H9 (cell line): ENCODE results near the gene PSMG2. TPM values are rescaled to one million over a fixed set of nuclear protein-coding genes. Genes with fewer than 3 reads are reported as not detected.

Experiments
- DNase-seq: peaks from one replicate; pipeline ENCODE4 v3.0.0-alpha.2; 2017
- H2AFZ ChIP-seq: one replicate; pipeline ENCODE4 v1.6.1; 2013; ENCODE audit warnings: mild to moderate bottlenecking, low read length, control low read depth, moderate library complexity
- H2AK5ac ChIP-seq: 2 replicates; pipeline ENCODE4 v1.6.1; 2013; ENCODE audit warnings: low read length, control low read depth, mixed read lengths; ENCODE audit not compliant: insufficient read length
- H2BK120ac ChIP-seq: one replicate; pipeline ENCODE4 v1.6.1; 2013; ENCODE audit warnings: low read depth, mild to moderate bottlenecking, low read length, control low read depth, inconsistent platforms; ENCODE audit not compliant: poor library complexity, severe bottlenecking
- H2BK12ac ChIP-seq: 2 replicates; pipeline ENCODE4 v1.6.1; 2013; ENCODE audit warnings: low read length, control low read depth, mixed read lengths, low read depth; ENCODE audit not compliant: insufficient read length
- H2BK15ac ChIP-seq: 2 replicates; pipeline ENCODE4 v1.6.1; 2013; ENCODE audit warnings: low read depth, low read length, control low read depth
- H2BK20ac ChIP-seq: one replicate; pipeline ENCODE4 v1.6.1; 2013; ENCODE audit warnings: low read depth, mild to moderate bottlenecking, low read length, control low read depth, inconsistent platforms; ENCODE audit not compliant: poor library complexity, severe bottlenecking
- H2BK5ac ChIP-seq: 2 replicates; pipeline ENCODE4 v1.6.1; 2013; ENCODE audit warnings: low read length, control low read depth, mixed read lengths; ENCODE audit not compliant: insufficient read length
- H3K14ac ChIP-seq: 2 replicates; pipeline ENCODE4 v1.6.1; 2013; ENCODE audit warnings: low read length, control low read depth; ENCODE audit not compliant: insufficient read depth
- H3K18ac ChIP-seq: 2 replicates; pipeline ENCODE4 v1.6.1; 2013; ENCODE audit warnings: low read depth, mild to moderate bottlenecking, mixed read lengths, low read length, control low read depth; ENCODE audit not compliant: insufficient read length
- H3K23ac ChIP-seq: 2 replicates; pipeline ENCODE4 v1.6.1; 2013; ENCODE audit warnings: low read length, control low read depth, mixed read lengths, low read depth; ENCODE audit not compliant: insufficient read length
- H3K23me2 ChIP-seq: 2 replicates; pipeline ENCODE4 v1.6.1; 2013; ENCODE audit warnings: low read depth, mild to moderate bottlenecking, mixed read lengths, low read length, control low read depth; ENCODE audit not compliant: insufficient read length, poor library complexity, severe bottlenecking
- H3K27ac ChIP-seq: 2 replicates; pipeline ENCODE4 v1.5.1; 2013; ENCODE audit warnings: low read length, control low read depth, mixed read lengths, low read depth; ENCODE audit not compliant: insufficient read length
- H3K27me3 ChIP-seq: 2 replicates; pipeline ENCODE4 v1.6.1; 2013; ENCODE audit warnings: low read length, control low read depth, inconsistent platforms; ENCODE audit not compliant: insufficient read depth
- H3K4ac ChIP-seq: 2 replicates; pipeline ENCODE4 v1.6.1; 2013; ENCODE audit warnings: low read depth, mild to moderate bottlenecking, control low read depth, inconsistent platforms, low read length, moderate library complexity
- H3K4me1 ChIP-seq: 2 replicates; pipeline ENCODE4 v1.6.1; 2013; ENCODE audit warnings: low read length, control low read depth, inconsistent platforms; ENCODE audit not compliant: insufficient read depth
- H3K4me2 ChIP-seq: 2 replicates; pipeline ENCODE4 v1.6.1; 2013; ENCODE audit warnings: low read length, control low read depth, mixed read lengths; ENCODE audit not compliant: insufficient read length, insufficient read depth
- H3K56ac ChIP-seq: 2 replicates; pipeline ENCODE4 v1.6.1; 2013; ENCODE audit warnings: low read depth, mild to moderate bottlenecking, mixed read lengths, low read length, control low read depth; ENCODE audit not compliant: insufficient read length
- H3K79me1 ChIP-seq: 2 replicates; pipeline ENCODE4 v1.6.1; 2013; ENCODE audit warnings: low read depth, mild to moderate bottlenecking, moderate library complexity, low read length, control low read depth, inconsistent platforms; ENCODE audit not compliant: insufficient read depth, poor library complexity, severe bottlenecking
- H3K79me2 ChIP-seq: 2 replicates; pipeline ENCODE4 v1.6.1; 2013; ENCODE audit warnings: low read length, control low read depth, inconsistent platforms; ENCODE audit not compliant: insufficient read depth
- H3K9ac ChIP-seq: 2 replicates; pipeline ENCODE4 v1.6.1; 2013; ENCODE audit warnings: low read length, control low read depth, mixed read lengths; ENCODE audit not compliant: insufficient read length; ENCODE audit errors: extremely low read depth
- H3K9me3 ChIP-seq: one replicate; pipeline ENCODE4 v1.6.1; 2013; ENCODE audit warnings: low read depth, low read length, inconsistent platforms; ENCODE audit not compliant: control insufficient read depth
- H3T11ph ChIP-seq: one replicate; pipeline ENCODE4 v1.6.1; 2013; ENCODE audit warnings: mild to moderate bottlenecking, low read length, control low read depth, inconsistent platforms
- H4K20me1 ChIP-seq: one replicate; pipeline ENCODE4 v1.6.1; 2013; ENCODE audit not compliant: control insufficient read depth, insufficient read length, insufficient read depth
- H4K5ac ChIP-seq: 2 replicates; pipeline ENCODE4 v1.6.1; 2013; ENCODE audit warnings: low read depth, mild to moderate bottlenecking, mixed read lengths, low read length, control low read depth; ENCODE audit not compliant: insufficient read length
- H4K8ac ChIP-seq: replicated peaks from 2 replicates; pipeline ENCODE4 v1.6.1; 2013; ENCODE audit warnings: low read length, control low read depth, mixed read lengths, low read depth; ENCODE audit not compliant: insufficient read length
- H4K91ac ChIP-seq: 2 replicates; pipeline ENCODE4 v1.6.1; 2013; ENCODE audit warnings: low read depth, mild to moderate bottlenecking, moderate library complexity, mixed read lengths, low read length, control low read depth; ENCODE audit not compliant: insufficient read length
- H3K27ac Mint-ChIP-seq, 3 experiments: 2 replicates in 2 of 3; 3 replicates in 1 of 3; pipeline ENCODE4 v1.8.0; 2020 to 2021; ENCODE audit warnings: mixed read lengths in 3 of 3, mild to moderate bottlenecking in 1 of 3, moderate library complexity in 1 of 3
- H3K27me3 Mint-ChIP-seq: 2 replicates; pipeline ENCODE4 v1.8.0; 2021; ENCODE audit warnings: low read depth, mild to moderate bottlenecking, moderate library complexity, mixed read lengths
- H3K36me3 Mint-ChIP-seq, 3 experiments: 2 replicates in 2 of 3; 3 replicates in 1 of 3; pipeline ENCODE4 v1.8.0; 2020 to 2021; ENCODE audit warnings: low read depth in 3 of 3, mixed read lengths in 3 of 3; ENCODE audit not compliant: insufficient read depth in 1 of 3
- H3K4me1 Mint-ChIP-seq, 2 experiments: 2 replicates each; pipeline ENCODE4 v1.8.0; 2020; ENCODE audit warnings: mixed read lengths in 2 of 2
- H3K4me3 Mint-ChIP-seq, 2 experiments: 2 replicates in 1 of 2; 3 replicates in 1 of 2; pipeline ENCODE4 v1.8.0; 2020 to 2021; ENCODE audit warnings: mild to moderate bottlenecking in 2 of 2, mixed read lengths in 2 of 2, moderate library complexity in 1 of 2
- H3K9me3 Mint-ChIP-seq, 2 experiments: 2 replicates in 1 of 2; 3 replicates in 1 of 2; pipeline ENCODE4 v1.8.0; 2020; ENCODE audit warnings: mild to moderate bottlenecking in 2 of 2, mixed read lengths in 2 of 2, moderate library complexity in 1 of 2
- CTCF ChIP-seq: fragments of 200-600 bp; sonication (generic); conservative IDR thresholded peaks from 3 replicates; pipeline ENCODE4 v1.8.0; 2021; ENCODE audit warnings: antibody characterized with exemption, mild to moderate bottlenecking
- WGBS: extraction: QIAGEN DNeasy Blood & Tissue Kit; methylation state at CpG from one replicate; pipeline ENCODE4 v1.1.7; 2013; ENCODE audit warnings: missing lambda C conversion rate, low lambda C conversion rate, mixed read lengths; ENCODE audit not compliant: insufficient read length; ENCODE audit errors: extremely low coverage; 5-methylcytosine and 5-hydroxymethylcytosine counted together
- total RNA-seq: library from RNA; stranded (reverse); gene quantifications from 2 replicates; pipeline ENCODE4 v1.2.1, GENCODE V29; 2021

The PSMG2 gene
- total RNA-seq, 1 experiment from 2014 or later, result 72.2 TPM

DNA sequence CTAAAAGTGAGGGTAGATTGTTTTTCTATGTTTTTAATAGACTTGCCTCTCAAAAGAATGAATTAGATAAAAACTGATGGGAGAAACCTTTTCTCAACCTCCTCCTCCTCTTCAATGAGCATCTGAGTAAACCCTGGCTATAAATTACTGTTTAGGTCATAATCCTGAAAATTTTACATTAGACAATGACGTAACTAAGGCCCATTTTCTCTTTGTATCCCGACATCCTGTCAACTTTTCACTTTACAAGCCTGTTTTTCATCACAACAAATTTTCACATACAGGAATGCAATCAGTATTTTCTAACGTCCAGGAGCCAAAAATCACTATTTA lies 46.3 kb upstream of the PSMG2 start:
- no peak overlapping the region for H2AFZ ChIP-seq

More for the DNA sequence above, 46.3 kb upstream of the PSMG2 start:
- Histone ChIP-seq H4K20me1 (no peaks in the 10 kb centered on the region), H4K5ac (no peak overlapping the region), H3K79me2 (no peaks in the 10 kb centered on the region), H3K4me1 (no peaks in the 10 kb centered on the region), H2BK20ac (no peak overlapping the region), H3K18ac (no peak overlapping the region), H2BK12ac (no peak overlapping the region), H3K9ac (no peak overlapping the region), H3K27ac (no peak overlapping the region), H3K4ac (no peak overlapping the region), H3K27me3 (no peaks in the 10 kb centered on the region), H3K14ac (no peak overlapping the region), H4K91ac (no peak overlapping the region), H3K4me2 (peak overlapping the region; percentile 54), H2BK120ac (no peak overlapping the region), H3K23ac (no peak overlapping the region), H3K79me1 (no peaks in the 10 kb centered on the region), H2BK5ac (no peak overlapping the region), H2AK5ac (no peak overlapping the region), H3K56ac (no peak overlapping the region), H3K23me2 (peaks cover 11% of the 10 kb centered on the region), H2BK15ac (no peak overlapping the region), H3K9me3 (no peaks in the 10 kb centered on the region), H3T11ph (no peak overlapping the region), H4K8ac (no peak overlapping the region)
- whole genome bisulfite sequencing, result no CpG with 5 or more reads among the region's 3 CpGs
- Mint-ChIP-seq H3K4me3 (peak overlapping the region; percentile 61 to 85), H3K27ac (no peak overlapping the region), H3K4me1 (peaks cover 30 to 39% of the 10 kb centered on the region in 2 experiments), H3K27me3 (peaks cover 16% of the 10 kb centered on the region), H3K9me3 (no peaks in the 10 kb centered on the region; a peak in 2 of 5 replicates), H3K36me3 (peaks cover 0 to 7% (median 3%) of the 10 kb centered on the region in 3 experiments; a peak in 4 of 7 replicates)
- DNase-seq, result no peak
- TF ChIP-seq CTCF, result no peak
